B cell (primary cell): ENCODE measurements around the gene CHST13. TPM values are rescaled to one million over a fixed set of nuclear protein-coding genes. Genes with fewer than 3 reads are reported as not detected.

ENCODE experiments used
- ATAC-seq: fragments of 200-7000 bp; cut with Tn5 transposase; one replicate; pipeline ENCODE4 v1.10.0; 2021; ENCODE audit warnings: low read depth, mild to moderate bottlenecking, moderate number of reproducible peaks, moderate library complexity
- CTCF ChIA-PET: fragments of 350-600 bp; sonication (Branson Sonifier 250); formaldehyde crosslinking; loops from one replicate; lab custom pipeline; 2021; ENCODE audit warnings: antibody characterized with exemption, inconsistent platforms; lab: Charles Lee
- POLR2A ChIA-PET: fragments of 350-600 bp; sonication (Branson Sonifier 250); formaldehyde crosslinking; loops from one replicate; lab custom pipeline; 2021; ENCODE audit warnings: antibody characterized with exemption; lab: Charles Lee
- DNase-seq: peaks from one replicate; pipeline ENCODE4 v3.0.0; 2013
- H2AFZ ChIP-seq: 2 replicates; pipeline ENCODE4 v1.6.1; 2012; ENCODE audit warnings: mild to moderate bottlenecking, low read depth, low read length; ENCODE audit not compliant: insufficient read depth, poor library complexity, severe bottlenecking
- H3K27ac ChIP-seq, 2 donors: 1 replicate in 1 of 2; 2 replicates in 1 of 2; pipeline ENCODE4 v1.5.1; 2012 to 2013; ENCODE audit warnings: low read length in 2 of 2, mild to moderate bottlenecking in 2 of 2, moderate library complexity in 1 of 2
- H3K27me3 ChIP-seq, 4 experiments: fragments of 200-600 bp in 1 of 4; sonication (generic) in 1 of 4; replicated peaks in 1 of 4; 1 replicate in 2 of 4; 2 replicates in 2 of 4; pipeline versions ENCODE4 v1.6.1 to v1.7.0; 2013 to 2016; ENCODE audit warnings: low read length in 3 of 4, mild to moderate bottlenecking in 2 of 4, mixed read lengths in 1 of 4, moderate library complexity in 1 of 4; ENCODE audit not compliant: insufficient read depth in 4 of 4, control insufficient read depth in 3 of 4; ENCODE audit errors: control extremely low read depth in 1 of 4
- H3K36me3 ChIP-seq, 2 experiments: replicated peaks in 1 of 2; 1 replicate in 1 of 2; 2 replicates in 1 of 2; pipeline versions ENCODE4 v1.6.1 to v1.7.1; 2013; ENCODE audit warnings: low read length in 1 of 2; ENCODE audit not compliant: insufficient read depth in 2 of 2, control insufficient read depth in 1 of 2; ENCODE audit errors: control extremely low read depth in 1 of 2, extremely low read depth in 1 of 2
- H3K4me1 ChIP-seq, 2 donors: fragments of 200-600 bp in 1 of 2; sonication (generic) in 1 of 2; 1 replicate in 1 of 2; 2 replicates in 1 of 2; pipeline versions ENCODE4 v1.5.1 to v1.6.1; 2013 to 2017; ENCODE audit warnings: low read length in 2 of 2; ENCODE audit not compliant: control insufficient read depth in 2 of 2, insufficient read depth in 2 of 2
- H3K4me2 ChIP-seq: replicated peaks from 2 replicates; pipeline ENCODE3; 2012; ENCODE audit warnings: mild to moderate bottlenecking, low read depth, low read length; ENCODE audit not compliant: poor library complexity, severe bottlenecking
- H3K4me3 ChIP-seq, 5 experiments: fragments of 200-600 bp in 1 of 5; sonication (generic) in 1 of 5; 1 replicate in 3 of 5; 2 replicates in 2 of 5; pipeline versions ENCODE4 v1.5.1 to v1.7.0; 2011 to 2016; ENCODE audit warnings: low read length in 4 of 5, mild to moderate bottlenecking in 4 of 5, low read depth in 2 of 5, control low read depth in 1 of 5, moderate library complexity in 1 of 5; ENCODE audit not compliant: insufficient read depth in 1 of 5; ENCODE audit errors: control extremely low read depth in 1 of 5, extremely low read depth in 1 of 5
- H3K79me2 ChIP-seq: fragments of 200-600 bp; sonication (generic); one replicate; pipeline ENCODE4 v1.6.0; 2016; ENCODE audit warnings: low read length; ENCODE audit not compliant: control insufficient read depth, insufficient read depth
- H3K9ac ChIP-seq: fragments of 200-600 bp; sonication (generic); 2 replicates; pipeline ENCODE4 v1.6.1; 2017; ENCODE audit warnings: mild to moderate bottlenecking, low read length, moderate library complexity
- H3K9me3 ChIP-seq, 3 donors: one replicate each; pipeline versions ENCODE4 v1.6.1 to v1.7.1; 2013; ENCODE audit warnings: low read length in 2 of 3; ENCODE audit not compliant: control insufficient read depth in 2 of 3, insufficient read depth in 1 of 3; ENCODE audit errors: control extremely low read depth in 1 of 3
- H4K20me1 ChIP-seq: 2 replicates; pipeline ENCODE4 v1.6.0; 2012; ENCODE audit warnings: mild to moderate bottlenecking, low read length; ENCODE audit not compliant: insufficient read depth, control insufficient read depth, poor library complexity, severe bottlenecking
- H3K27ac Mint-ChIP-seq: one replicate; pipeline ENCODE4 v1.8.0; 2021; ENCODE audit warnings: mixed read lengths
- H3K27me3 Mint-ChIP-seq: one replicate; pipeline ENCODE4 v1.8.0; 2021; ENCODE audit warnings: mixed read lengths
- H3K4me1 Mint-ChIP-seq: one replicate; pipeline ENCODE4 v1.8.0; 2021; ENCODE audit warnings: mixed read lengths
- H3K4me3 Mint-ChIP-seq: one replicate; pipeline ENCODE4 v1.8.0; 2021; ENCODE audit warnings: mixed read lengths
- H3K9me3 Mint-ChIP-seq: one replicate; pipeline ENCODE4 v1.8.0; 2022; ENCODE audit warnings: mixed read lengths; ENCODE audit not compliant: insufficient read depth
- EZH2 ChIP-seq: IDR thresholded peaks from 2 replicates; pipeline ENCODE4 v1.6.1; 2012; ENCODE audit warnings: borderline replicate concordance, low read depth, mild to moderate bottlenecking, moderate library complexity, low read length; ENCODE audit not compliant: insufficient read depth, poor library complexity, severe bottlenecking
- WGBS: methylation state at CpG from one replicate; pipeline ENCODE4 v1.1.5; 2013; ENCODE audit warnings: missing lambda C conversion rate; ENCODE audit not compliant: insufficient coverage; 5-methylcytosine and 5-hydroxymethylcytosine counted together
- intact Hi-C: fragments of 100-400 bp; cut with micrococcal nuclease; formaldehyde crosslinking; loops from one replicate; pipeline ENCODE4 v1.10.0; 2022
- polyA plus RNA-seq: library from polyadenylated mRNA; depleted of rRNA; stranded (reverse); fragments of >200 nt; gene quantifications from 2 replicates; pipeline ENCODE4 v1.2.3, GENCODE V29; 2012
- total RNA-seq, 2 donors: library from RNA; stranded (reverse); fragments of 120-200 nt in 1 of 2; gene quantifications; 1 replicate in 1 of 2; 2 replicates in 1 of 2; pipeline versions ENCODE4 v1.2.3 to v1.2.4, GENCODE V29; 2013 to 2022
- TF ChIP-seq, protein P1 (sequence below): fragments of 200-600 bp; IDR thresholded peaks from one replicate; pipeline ENCODE4 v1.8.0; 2022; ENCODE audit warnings: antibody characterized with exemption, mild to moderate bottlenecking

The CHST13 gene
- total and polyA plus RNA-seq, 2 donors (not counting 1 experiment from before 2014, with no cell fraction given), result 0.07 TPM; not detected in 1

DNA sequence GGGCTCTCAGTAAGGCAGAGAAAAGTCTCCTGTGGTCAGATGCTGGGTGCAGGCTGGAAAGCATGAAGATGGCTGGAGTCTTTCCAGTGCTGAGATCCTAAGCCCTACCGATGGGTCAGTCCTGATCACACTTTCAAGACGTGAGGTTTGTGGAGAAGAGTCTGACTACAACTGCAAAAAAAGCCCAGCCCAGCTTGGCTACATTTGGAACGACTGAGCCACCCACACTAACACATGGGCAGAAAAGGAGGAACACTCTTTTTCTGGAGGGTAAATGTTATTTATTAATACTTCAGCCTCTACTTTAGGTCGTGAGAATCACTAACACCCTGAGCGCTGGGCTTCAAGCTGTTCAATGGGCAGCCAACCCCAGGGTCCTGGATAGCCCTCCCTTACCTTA is 56.8 kb downstream of the CHST13 start:
- Mint-ChIP-seq H3K4me1 (no peaks in the 10 kb centered on the region), H3K27ac (no peak overlapping the region), H3K27me3 (peaks cover 7% of the 10 kb centered on the region), H3K9me3 (no peaks in the 10 kb centered on the region), H3K4me3 (no peak overlapping the region)
- H3K4me1 ChIP-seq, result no peaks in the 10 kb centered on the region
- TF ChIP-seq, protein P1, sequence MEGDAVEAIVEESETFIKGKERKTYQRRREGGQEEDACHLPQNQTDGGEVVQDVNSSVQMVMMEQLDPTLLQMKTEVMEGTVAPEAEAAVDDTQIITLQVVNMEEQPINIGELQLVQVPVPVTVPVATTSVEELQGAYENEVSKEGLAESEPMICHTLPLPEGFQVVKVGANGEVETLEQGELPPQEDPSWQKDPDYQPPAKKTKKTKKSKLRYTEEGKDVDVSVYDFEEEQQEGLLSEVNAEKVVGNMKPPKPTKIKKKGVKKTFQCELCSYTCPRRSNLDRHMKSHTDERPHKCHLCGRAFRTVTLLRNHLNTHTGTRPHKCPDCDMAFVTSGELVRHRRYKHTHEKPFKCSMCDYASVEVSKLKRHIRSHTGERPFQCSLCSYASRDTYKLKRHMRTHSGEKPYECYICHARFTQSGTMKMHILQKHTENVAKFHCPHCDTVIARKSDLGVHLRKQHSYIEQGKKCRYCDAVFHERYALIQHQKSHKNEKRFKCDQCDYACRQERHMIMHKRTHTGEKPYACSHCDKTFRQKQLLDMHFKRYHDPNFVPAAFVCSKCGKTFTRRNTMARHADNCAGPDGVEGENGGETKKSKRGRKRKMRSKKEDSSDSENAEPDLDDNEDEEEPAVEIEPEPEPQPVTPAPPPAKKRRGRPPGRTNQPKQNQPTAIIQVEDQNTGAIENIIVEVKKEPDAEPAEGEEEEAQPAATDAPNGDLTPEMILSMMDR, result no peak
- TF ChIP-seq EZH2, result no peak
- ATAC-seq (no peak), DNase-seq (no peak)
- WGBS, result 96% methylated on average over 4 of the region's 5 CpGs
- H3K27me3 ChIP-seq, result no peaks in the 10 kb centered on the region
- no peak overlapping the region for H3K4me3 ChIP-seq
- H3K4me2 ChIP-seq, result no peak overlapping the region
- intact Hi-C loops, result no loop called here
- H3K27ac ChIP-seq, result no peak overlapping the region
- H2AFZ ChIP-seq, result no peak overlapping the region
- ChIA-PET POLR2A (no interaction called here), CTCF (no interaction called here)
- no peaks in the 10 kb centered on the region for H4K20me1 ChIP-seq
- no peaks in the 10 kb centered on the region for H3K9me3 ChIP-seq
- no peaks in the 10 kb centered on the region for H3K36me3 ChIP-seq
- H3K79me2 ChIP-seq, result no peaks in the 10 kb centered on the region
- no peak overlapping the region for H3K9ac ChIP-seq

DNA sequence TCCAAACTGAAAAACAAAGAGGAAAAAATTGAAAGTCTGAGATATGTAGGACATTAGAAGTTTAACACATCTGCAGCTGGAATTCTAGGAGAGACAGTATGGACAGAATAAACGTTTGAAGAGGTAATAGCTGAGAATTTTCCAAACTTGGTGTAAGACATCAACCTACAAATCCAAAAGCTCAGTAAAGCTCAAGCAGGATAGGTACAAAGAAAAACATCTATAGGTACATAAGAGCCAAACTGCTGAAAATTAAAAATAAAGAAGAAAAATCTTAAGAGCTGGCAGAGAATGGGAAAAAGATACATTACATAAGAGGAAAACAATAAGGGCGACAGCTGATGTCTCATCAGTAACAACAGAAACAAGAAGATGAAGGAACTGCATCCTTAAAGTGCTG is 57.6 kb downstream of the CHST13 start:
- TF ChIP-seq, protein P1, result no peak
- no peak for TF ChIP-seq EZH2
- ChIA-PET CTCF (no interaction called here), POLR2A (no interaction called here)
- Mint-ChIP-seq H3K4me3 (no peak overlapping the region), H3K9me3 (no peaks in the 10 kb centered on the region), H3K27ac (no peak overlapping the region), H3K27me3 (peaks cover 5% of the 10 kb centered on the region), H3K4me1 (no peaks in the 10 kb centered on the region)
- intact Hi-C loops, result no loop called here
- Histone ChIP-seq H3K79me2 (no peaks in the 10 kb centered on the region), H4K20me1 (no peaks in the 10 kb centered on the region), H2AFZ (no peak overlapping the region), H3K36me3 (no peaks in the 10 kb centered on the region), H3K4me1 (no peaks in the 10 kb centered on the region), H3K9ac (no peak overlapping the region), H3K27me3 (no peaks in the 10 kb centered on the region), H3K4me2 (no peak overlapping the region), H3K27ac (no peak overlapping the region), H3K4me3 (no peak overlapping the region), H3K9me3 (no peaks in the 10 kb centered on the region)
- WGBS, result no CpG with 5 or more reads among the region's 2 CpGs
- DNase-seq (no peak), ATAC-seq (no peak)
